ENCODE data around the gene TTLL11. TPM values are rescaled to one million over a fixed set of nuclear protein-coding genes. Genes with fewer than 3 reads are reported as not detected.
A peak's percentile ranks its signal among the peaks of the same experiment; 100 is the strongest.

The TTLL11 gene
- total and polyA plus RNA-seq, 4 donors: 3.6 to 7.8 (median 5.9) TPM

DNA sequence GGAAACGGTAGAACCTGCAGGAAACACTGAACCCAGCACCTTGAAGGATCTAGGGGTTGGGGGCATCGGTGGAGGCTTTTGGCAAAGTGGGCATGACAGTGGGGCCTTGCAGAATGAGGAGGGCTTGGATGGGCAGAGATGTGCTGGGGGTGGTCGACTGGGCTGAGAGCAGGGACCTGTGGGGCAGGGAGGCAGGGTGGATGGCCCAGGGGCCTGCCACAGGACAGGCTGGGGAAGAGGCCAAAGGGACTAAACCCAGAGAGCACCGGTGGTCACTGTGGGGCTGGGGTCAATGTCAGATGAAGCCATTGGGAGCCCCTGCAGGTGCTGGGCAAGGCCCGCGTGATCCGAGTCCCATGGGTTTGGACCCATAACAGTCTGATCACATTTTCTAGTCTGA lies 266.4 kb downstream of the TTLL11 start:
- ATAC-seq (ENCODE audit: insufficient read depth, low FRiP score) (no peak), DNase-seq (no peak)
- Histone ChIP-seq H3K27me3 (ENCODE audit: control insufficient read depth in 3 of 3, insufficient read depth in 3 of 3, low read length in 2 of 3) (no peaks in the 10 kb centered on the region), H3K4me1 (ENCODE audit: control insufficient read depth in 5 of 5, insufficient read depth in 5 of 5, low read length in 5 of 5) (peaks cover 0 to 9% (median 6%) of the 10 kb centered on the region in 5 donors), H3K9ac (ENCODE audit: insufficient read depth in 1 of 2, low read length in 2 of 2) (no peak overlapping the region), H3K9me3 (ENCODE audit: control insufficient read depth in 4 of 4, insufficient read depth in 3 of 4, low read length in 3 of 4) (no peaks in the 10 kb centered on the region), H3K36me3 (ENCODE audit: control insufficient read depth in 4 of 4, insufficient read depth in 4 of 4, low read length in 4 of 4) (no peaks in the 10 kb centered on the region), H3K27ac (ENCODE audit: low read depth in 1 of 2, low read length in 1 of 2) (no peak overlapping the region), H3K4me3 (no peak overlapping the region)
- 93 to 94% methylated on average over 7 of the region's 7 CpGs for WGBS, 2 donors
- TF ChIP-seq, protein P1, sequence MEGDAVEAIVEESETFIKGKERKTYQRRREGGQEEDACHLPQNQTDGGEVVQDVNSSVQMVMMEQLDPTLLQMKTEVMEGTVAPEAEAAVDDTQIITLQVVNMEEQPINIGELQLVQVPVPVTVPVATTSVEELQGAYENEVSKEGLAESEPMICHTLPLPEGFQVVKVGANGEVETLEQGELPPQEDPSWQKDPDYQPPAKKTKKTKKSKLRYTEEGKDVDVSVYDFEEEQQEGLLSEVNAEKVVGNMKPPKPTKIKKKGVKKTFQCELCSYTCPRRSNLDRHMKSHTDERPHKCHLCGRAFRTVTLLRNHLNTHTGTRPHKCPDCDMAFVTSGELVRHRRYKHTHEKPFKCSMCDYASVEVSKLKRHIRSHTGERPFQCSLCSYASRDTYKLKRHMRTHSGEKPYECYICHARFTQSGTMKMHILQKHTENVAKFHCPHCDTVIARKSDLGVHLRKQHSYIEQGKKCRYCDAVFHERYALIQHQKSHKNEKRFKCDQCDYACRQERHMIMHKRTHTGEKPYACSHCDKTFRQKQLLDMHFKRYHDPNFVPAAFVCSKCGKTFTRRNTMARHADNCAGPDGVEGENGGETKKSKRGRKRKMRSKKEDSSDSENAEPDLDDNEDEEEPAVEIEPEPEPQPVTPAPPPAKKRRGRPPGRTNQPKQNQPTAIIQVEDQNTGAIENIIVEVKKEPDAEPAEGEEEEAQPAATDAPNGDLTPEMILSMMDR (IDR thresholded peaks at IDR 0.05; ENCODE audit: control extremely low read depth, extremely low read depth): no peak

DNA sequence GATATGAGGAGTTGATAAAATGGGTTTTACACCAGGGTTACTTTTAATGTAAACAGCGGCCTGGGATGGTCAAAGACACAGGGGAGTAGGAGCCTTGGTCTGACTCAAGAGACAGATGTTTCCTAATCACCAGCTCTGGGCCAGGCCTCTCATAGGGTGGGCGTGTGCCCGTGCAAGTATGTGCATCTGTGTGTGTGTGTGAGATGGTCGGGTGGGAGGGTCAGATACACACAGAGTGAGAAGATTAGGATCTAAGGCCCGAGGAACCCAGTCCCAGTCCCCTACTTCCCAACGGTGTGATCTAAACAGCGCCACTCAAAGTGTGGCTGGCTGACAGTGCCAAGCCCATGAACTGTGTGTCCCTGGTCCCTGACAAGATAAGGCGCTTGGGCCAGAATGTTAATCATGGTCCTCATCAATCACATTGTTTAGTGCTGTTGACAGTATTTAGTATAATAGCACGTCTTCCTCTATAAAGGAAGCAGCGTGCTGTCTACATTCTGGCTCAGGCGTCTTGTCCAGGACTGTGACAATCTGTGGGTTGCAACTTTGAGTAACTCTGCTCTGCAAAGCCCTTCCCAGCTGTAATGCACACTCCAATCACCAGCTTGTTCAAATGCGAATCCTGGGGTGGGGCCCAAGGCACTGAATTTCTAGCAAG lies 267.9 kb downstream of the TTLL11 start:
- peaks cover 0 to 2% (median 0%) of the 10 kb centered on the region in 4 donors for H3K36me3 ChIP-seq (ENCODE audit: control insufficient read depth in 4 of 4, insufficient read depth in 4 of 4, low read length in 4 of 4)
- no peaks in the 10 kb centered on the region for H3K9me3 ChIP-seq (ENCODE audit: control insufficient read depth in 4 of 4, insufficient read depth in 3 of 4, low read length in 3 of 4)
- peak in 1 of 3 donors; percentile 37 for DNase-seq
- no peak overlapping the region for H3K9ac ChIP-seq (ENCODE audit: insufficient read depth in 1 of 2, low read length in 2 of 2)
- TF ChIP-seq, protein P1 (IDR thresholded peaks at IDR 0.05; ENCODE audit: control extremely low read depth, extremely low read depth): no peak
- 66 to 71% methylated on average over 12 of the region's 12 CpGs for WGBS, 2 donors
- H3K4me3 ChIP-seq: no peak overlapping the region
- H3K4me1 ChIP-seq (ENCODE audit: control insufficient read depth in 5 of 5, insufficient read depth in 5 of 5, low read length in 5 of 5): peaks cover 0 to 9% (median 6%) of the 10 kb centered on the region in 5 donors
- no peak overlapping the region for H3K27ac ChIP-seq (ENCODE audit: low read depth in 1 of 2, low read length in 1 of 2)
- ATAC-seq (ENCODE audit: insufficient read depth, low FRiP score): no peak
- H3K27me3 ChIP-seq (ENCODE audit: control insufficient read depth in 3 of 3, insufficient read depth in 3 of 3, low read length in 2 of 3): no peaks in the 10 kb centered on the region

DNA sequence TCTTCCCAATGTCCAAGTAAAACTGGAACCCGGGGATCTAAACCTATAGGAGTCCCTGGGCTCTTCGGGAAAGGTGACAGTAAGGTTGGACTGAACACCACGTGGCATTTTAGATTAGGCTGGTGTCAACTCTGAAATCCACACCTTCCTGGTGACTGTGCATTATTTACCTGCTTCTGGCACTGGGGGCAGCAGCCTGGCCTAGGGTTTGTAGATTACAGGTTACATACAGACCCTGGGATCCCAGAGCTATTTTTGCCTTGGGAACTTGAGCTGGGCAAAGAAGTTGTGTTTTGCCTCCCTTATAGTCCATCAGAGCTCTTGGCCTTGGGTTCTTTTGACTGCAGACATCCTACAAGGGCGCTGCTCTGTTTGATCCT lies 268.5 kb downstream of the TTLL11 start:
- no peak overlapping the region for H3K27ac ChIP-seq (ENCODE audit: low read depth in 1 of 2, low read length in 1 of 2)
- ATAC-seq (ENCODE audit: insufficient read depth, low FRiP score): no peak
- no peak overlapping the region for H3K9ac ChIP-seq (ENCODE audit: insufficient read depth in 1 of 2, low read length in 2 of 2)
- H3K9me3 ChIP-seq (ENCODE audit: control insufficient read depth in 4 of 4, insufficient read depth in 3 of 4, low read length in 3 of 4): no peaks in the 10 kb centered on the region
- no peak for DNase-seq
- no peak overlapping the region for H3K4me3 ChIP-seq
- WGBS, 2 donors: 86 to 89% methylated on average over 4 of the region's 4 CpGs
- H3K27me3 ChIP-seq (ENCODE audit: control insufficient read depth in 3 of 3, insufficient read depth in 3 of 3, low read length in 2 of 3): no peaks in the 10 kb centered on the region
- H3K4me1 ChIP-seq (ENCODE audit: control insufficient read depth in 5 of 5, insufficient read depth in 5 of 5, low read length in 5 of 5): peaks cover 0 to 9% (median 6%) of the 10 kb centered on the region in 5 donors
- TF ChIP-seq, protein P1 (IDR thresholded peaks at IDR 0.05; ENCODE audit: control extremely low read depth, extremely low read depth): no peak
- peaks cover 0 to 2% (median 0%) of the 10 kb centered on the region in 4 donors for H3K36me3 ChIP-seq (ENCODE audit: control insufficient read depth in 4 of 4, insufficient read depth in 4 of 4, low read length in 4 of 4)
